ENCODE measurements around the gene METTL21C. TPM values are rescaled to one million over a fixed set of nuclear protein-coding genes. Genes with fewer than 3 reads are reported as not detected.

Gene METTL21C
- not detected in 2 replicates for total RNA-seq

DNA sequence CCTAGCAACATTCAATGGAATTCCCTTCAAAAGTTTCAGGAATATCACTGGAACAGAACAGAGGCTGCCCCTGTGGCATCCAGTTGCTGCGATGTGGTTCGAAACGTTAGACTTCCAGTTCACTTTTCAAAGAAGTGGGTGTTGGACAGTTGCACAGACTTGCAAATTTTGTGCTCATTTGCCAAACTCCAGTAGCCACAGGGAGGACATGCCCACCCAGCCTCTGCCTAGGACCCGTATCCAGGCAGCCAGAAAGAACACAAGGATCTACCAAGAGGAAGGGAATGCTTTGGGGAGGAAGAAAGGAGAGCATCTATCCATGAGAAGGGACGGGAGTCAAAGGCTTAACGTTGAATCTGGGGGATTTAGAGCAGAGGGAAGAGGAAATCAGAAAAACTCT, at the start of gene METTL21C:
TSS of gene METTL21C (minus strand) at position 108 of the 400 bp plus-strand sequence. CDS start 546 bp downstream, outside the sequence.

Other genes starting within 250 kb of the METTL21C start
- gene TPP2, start 98.1 kb downstream of the METTL21C start, total RNA-seq: 55.7 and 72.2 TPM in 2 replicates
- gene TEX30, start 78.7 kb upstream of the METTL21C start, total RNA-seq: 7.3 and 8.1 TPM in 2 replicates
- 10.9 and 12.2 TPM in 2 replicates for gene POGLUT2, start 103.9 kb upstream of the METTL21C start, total RNA-seq
- gene BIVM, start 104.1 kb upstream of the METTL21C start, total RNA-seq: 25.5 and 32.9 TPM in 2 replicates
- 62.1 and 64.2 TPM in 2 replicates for gene ERCC5, start 151.0 kb upstream of the METTL21C start, total RNA-seq